ENCODE measurements around the gene RASAL3.

GRCh38 chr19:15425321-15425950, 38.9 kb downstream of the RASAL3 start:
- no peak for TF ChIP-seq CTCF (IDR thresholded peaks at IDR 0.05)
- TF ChIP-seq ZFX (IDR thresholded peaks at IDR 0.05; ENCODE audit: borderline replicate concordance) = no peak
